Measurements from ENCODE around the gene CNTF. TPM values are rescaled to one million over a fixed set of nuclear protein-coding genes. Genes with fewer than 3 reads are reported as not detected.

CNTF gene
- polyA plus RNA-seq, 3 donors = 1.2 to 1.8 (median 1.6) TPM

DNA sequence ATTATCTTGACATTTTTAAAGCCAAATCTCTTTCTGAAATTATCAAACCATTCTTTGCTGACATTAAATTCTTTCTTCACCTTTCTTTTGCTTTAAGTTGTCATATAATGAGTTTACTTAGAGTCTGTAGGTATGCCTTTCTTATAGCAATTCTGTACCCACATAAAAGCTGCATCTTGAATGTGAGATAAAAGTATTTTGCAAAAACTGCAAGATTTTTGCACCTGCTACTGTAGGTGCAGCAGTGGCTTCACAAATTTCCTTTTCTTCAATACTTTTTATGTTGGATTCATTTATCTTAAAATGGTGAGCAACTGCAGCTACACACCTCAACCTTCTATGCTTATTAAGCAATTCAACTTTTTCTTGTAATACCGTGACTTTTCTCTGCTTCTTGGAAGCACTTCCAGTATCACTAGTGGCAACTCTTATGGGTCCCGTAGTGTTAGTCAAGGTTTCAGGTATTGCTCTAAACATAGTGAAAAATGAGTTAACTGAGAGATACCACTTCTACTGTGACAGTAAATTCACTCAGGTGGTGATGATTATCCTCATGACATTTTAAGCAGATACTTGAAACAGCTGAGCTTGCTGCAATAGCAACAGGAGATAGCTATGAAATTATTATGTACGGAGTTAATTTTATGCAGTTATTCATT is 24.9 kb upstream of the CNTF start:
- no peak for DNase-seq (ENCODE audit: extremely low read depth in 1 of 11, low read depth in 9 of 11, low spot score in 4 of 11)

DNA sequence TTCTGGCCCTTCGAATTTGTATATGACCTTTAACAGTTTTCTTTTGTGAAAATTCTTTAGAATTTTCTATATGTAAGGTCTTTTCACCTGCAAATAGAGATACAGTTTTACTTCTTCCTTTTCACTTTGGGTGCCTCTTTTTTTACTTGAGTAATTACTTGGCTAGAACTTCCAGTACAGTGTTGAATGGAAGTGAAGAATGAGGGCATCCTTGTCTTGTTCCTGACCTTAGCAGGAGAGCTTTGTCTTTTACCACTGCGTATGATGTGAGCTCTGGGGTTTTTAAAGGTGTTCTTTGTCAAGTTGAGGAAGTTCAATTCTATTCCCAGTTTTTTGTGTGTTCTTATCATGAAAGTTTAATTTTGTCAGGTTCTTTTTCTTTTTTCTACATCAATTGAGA is 22.0 kb upstream of the CNTF start:
- no peak for DNase-seq (ENCODE audit: extremely low read depth in 1 of 11, low read depth in 9 of 11, low spot score in 4 of 11)

DNA sequence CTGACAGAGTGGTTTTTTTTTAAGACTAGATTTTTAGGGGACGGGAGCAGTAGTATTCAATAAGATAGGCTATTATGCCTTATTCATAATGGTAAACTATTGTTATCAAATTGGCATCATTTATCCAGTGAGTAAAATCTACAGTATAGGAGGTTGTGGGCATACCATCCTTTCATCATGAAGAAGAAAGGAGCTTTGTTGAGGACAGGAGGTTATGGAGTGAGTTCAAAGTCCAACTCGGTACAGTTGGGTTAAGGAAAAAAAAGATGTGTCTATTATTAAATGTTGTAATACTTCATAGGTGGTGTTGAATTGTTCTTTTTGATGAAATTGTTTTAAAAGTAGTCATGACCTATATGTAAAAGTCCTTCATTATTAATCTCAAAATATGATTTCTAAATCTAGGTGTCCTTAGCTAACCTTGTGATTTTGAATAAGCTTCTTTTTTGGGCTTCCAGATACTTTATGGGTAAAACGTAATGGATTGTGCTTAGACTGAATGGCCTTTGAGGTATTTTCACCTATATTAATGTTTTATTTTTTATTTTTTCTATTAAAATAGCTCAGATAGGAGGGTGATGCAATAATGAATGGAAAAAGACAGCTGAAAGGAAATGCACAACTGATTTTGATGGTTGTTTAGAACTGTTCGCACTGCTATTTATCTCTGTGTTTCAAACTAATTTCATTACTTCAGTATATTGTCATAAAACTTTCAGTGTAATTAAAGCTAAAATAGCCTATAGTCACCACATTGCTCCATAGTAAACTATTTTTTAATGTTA is 15.3 kb upstream of the CNTF start:
- DNase-seq (ENCODE audit: extremely low read depth in 1 of 11, low read depth in 9 of 11, low spot score in 4 of 11) = no peak

DNA sequence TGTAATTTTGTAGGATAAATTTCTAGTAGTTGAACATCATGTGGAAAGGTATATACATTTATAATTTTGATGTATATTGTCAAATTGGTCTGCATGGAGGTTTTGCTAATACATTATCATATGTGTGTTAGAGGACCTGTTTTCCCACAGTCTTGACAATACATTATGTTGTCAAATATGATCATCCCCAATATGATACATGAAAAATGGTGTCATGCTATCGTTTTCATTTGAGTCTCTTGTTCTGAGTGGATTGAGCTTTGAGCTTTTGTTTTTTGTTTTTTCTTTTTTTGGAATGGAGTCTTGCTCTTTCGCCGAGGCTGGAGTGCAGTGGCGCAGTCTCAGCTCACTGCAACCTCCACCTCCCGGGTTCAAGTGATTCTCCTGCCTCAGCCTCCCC is 14.1 kb upstream of the CNTF start:
- no peak for DNase-seq (ENCODE audit: extremely low read depth in 1 of 11, low read depth in 9 of 11, low spot score in 4 of 11)

DNA sequence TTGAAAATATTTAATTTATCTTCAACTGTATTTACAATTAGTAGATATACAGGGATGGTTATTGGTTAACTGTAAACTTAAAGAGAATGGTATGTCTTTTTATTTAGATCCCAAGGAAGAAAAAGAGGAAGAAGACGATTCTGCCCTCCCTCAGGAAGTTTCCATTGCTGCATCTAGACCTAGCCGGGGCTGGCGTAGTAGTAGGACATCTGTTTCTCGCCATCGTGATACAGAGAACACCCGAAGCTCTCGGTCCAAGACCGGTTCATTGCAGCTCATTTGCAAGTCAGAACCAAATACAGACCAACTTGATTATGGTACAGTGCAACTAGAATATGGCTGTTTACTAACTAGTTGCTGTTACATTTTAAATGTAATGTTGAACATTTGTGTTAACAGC is 12.7 kb upstream of the CNTF start:
- DNase-seq (ENCODE audit: extremely low read depth in 1 of 11, low read depth in 9 of 11, low spot score in 4 of 11) = no peak

DNA sequence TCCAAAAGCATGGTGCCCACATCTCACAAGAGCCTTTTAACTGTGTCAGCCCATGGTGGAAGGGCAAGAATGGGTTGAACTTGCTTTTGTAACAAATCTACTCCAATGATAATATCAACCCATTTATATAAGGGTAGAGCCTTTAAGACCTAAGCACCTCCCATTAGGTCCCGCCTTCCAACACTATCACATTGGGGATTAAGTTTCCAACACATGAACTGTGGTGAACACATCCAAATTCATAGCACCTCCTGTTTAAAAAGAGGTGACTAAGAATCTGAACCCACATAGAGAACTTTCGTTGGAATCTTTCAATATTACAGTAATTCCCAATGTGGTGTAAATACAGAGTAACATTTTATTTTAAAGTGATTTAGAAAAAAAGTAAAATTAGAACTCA is 9.2 kb upstream of the CNTF start:
- DNase-seq (ENCODE audit: extremely low read depth in 1 of 11, low read depth in 9 of 11, low spot score in 4 of 11) = no peak

DNA sequence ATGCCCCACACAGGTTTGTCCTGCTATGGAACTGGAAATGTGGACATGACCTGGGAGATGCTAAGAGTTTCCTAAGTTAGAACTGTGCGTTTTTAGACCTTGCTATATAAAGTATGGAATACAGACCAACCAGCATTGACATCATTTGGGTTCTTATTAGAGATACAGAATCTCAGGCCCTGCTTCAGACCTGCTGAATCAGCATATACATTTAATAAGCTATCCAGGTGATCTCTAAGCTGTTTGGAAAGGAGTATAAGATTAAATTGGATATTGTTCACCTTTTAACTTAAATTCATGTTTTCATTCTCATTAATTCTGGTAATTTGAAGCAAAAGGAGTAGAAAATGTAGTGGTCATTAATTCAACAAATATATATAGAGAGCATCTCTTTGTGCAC is 6.9 kb upstream of the CNTF start:
- no peak for DNase-seq (ENCODE audit: extremely low read depth in 1 of 11, low read depth in 9 of 11, low spot score in 4 of 11)

DNA sequence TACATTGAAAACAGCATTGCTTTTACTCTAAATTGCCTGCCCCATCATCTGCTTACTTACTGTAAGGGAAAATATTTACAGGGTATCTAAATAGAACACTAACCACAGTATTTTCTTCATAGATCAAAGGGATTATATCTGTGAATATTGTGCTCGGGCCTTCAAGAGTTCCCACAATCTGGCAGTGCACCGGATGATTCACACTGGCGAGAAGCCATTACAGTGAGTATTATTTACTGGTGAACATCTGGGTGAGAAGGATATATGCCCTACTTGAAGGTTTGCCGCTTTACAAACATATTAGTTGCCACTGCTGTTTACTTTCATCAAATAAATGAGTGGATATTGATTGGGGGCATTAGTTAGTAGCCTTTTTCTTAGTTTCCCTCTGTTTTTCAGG is 5.9 kb upstream of the CNTF start:
- DNase-seq (ENCODE audit: extremely low read depth in 1 of 11, low read depth in 9 of 11, low spot score in 4 of 11) = no peak

DNA sequence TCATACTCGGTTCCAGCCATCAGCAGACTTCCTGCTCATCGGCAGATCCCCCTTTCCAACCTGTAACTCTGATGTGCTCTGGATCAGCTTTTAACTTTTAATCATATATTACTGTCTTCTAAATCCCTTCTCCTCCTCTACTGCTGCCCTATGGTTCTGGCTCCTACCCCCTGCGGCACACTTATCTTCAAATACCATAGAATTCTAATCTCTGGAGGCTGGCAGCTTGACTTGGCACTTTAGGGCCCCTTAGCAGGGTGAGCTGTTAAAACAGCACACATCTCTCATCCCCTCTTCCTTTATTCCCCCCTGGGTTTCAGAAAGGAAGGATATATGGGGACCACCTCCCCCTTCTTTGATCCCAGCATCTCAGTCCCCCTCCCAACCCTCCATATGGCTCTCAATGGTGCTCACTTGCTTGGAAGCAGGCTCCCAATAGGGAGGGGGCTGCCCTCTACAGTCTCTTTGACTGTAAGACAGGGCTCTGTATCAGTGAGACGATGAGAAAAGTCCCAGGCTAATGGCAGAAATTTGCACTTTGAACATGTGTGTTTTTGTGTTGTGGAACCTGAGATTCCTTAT is 4.4 kb upstream of the CNTF start:
- no peak for DNase-seq (ENCODE audit: extremely low read depth in 1 of 11, low read depth in 9 of 11, low spot score in 4 of 11)

DNA sequence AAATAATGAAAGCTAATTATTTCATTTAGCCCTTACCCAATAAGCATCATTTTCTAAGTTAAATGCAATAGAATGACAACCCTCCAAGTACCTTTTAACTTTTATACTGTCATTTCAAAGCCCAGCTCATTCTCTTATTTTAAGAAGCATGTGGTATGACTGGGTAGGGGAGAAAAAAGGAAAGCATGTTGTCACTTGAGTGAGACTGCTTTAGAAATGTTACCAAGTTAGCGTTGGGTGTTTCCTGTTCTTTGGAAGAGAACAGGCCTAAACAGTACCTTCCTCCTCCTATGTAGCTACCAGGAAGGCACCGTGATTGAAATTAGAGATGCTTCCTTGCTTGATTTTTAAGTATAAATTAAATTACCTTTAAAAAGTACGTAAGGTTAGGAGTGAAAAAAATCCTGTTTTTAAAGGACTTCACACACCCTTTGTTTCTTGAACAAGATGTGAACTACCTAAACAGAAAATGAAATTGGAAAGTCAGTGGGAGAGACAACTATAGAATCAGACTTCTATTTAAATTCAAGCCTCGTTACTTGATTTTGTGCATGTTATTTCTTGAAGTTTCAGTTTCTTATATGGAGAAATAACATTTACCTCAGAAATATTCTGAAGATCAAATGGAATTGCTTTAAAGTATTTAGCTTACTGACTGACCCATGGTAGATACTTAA is 741 bp upstream of the CNTF start:
- DNase-seq (ENCODE audit: extremely low read depth in 1 of 11, low read depth in 9 of 11, low spot score in 4 of 11) = no peak

DNA sequence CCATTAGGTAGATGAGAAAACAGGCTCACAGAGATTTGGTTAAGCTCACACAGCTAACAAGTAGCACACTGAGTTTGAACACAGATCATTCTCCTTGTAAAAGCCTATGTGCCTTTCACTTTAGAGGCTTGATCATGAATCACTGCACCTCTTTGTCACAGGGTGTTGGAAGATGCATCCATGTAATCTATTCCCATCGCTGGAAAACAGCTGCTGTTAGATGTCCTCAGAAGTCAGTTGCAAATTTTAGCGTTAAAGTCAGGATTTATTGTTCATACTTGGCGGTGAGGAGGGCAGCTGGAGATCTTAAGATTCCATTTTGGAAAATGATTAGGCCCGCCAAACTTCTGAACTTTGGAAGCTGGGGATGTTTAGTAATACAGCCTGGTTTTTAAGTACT is 2.6 kb downstream of the CNTF start:
- no peak for DNase-seq (ENCODE audit: extremely low read depth in 1 of 11, low read depth in 9 of 11, low spot score in 4 of 11)

DNA sequence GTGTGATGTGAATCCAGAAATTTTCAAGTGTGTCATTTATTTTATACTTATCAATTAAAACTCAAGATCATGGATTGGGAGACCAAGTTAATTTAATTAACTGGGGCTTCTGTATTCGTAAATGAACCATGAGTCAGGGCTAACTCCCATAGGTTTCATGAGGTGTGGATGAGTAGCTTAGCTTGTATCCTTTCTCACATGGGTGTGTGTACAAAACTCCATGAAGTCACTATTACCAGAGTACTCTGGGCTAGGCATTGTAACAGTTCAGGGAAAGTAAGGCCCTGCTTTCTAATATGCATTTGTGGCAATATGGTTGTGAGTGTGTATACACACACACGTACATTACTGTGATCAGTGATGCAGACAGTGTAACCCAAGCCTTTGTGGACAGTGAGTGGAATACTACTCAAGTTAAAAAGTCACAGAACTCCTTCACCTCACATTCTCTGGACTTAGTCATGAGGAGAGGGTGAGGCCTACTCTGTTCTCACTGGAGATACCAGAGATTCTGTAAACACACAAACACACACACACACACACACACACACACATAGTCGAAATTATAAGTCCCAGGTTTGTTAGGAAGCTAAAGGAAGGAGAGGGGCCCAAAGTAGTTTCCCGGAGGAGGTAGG is 3.5 kb downstream of the CNTF start:
- DNase-seq (ENCODE audit: extremely low read depth in 1 of 11, low read depth in 9 of 11, low spot score in 4 of 11) = peak in 4 of 11 donors; percentile 29 to 41 (median 32)

DNA sequence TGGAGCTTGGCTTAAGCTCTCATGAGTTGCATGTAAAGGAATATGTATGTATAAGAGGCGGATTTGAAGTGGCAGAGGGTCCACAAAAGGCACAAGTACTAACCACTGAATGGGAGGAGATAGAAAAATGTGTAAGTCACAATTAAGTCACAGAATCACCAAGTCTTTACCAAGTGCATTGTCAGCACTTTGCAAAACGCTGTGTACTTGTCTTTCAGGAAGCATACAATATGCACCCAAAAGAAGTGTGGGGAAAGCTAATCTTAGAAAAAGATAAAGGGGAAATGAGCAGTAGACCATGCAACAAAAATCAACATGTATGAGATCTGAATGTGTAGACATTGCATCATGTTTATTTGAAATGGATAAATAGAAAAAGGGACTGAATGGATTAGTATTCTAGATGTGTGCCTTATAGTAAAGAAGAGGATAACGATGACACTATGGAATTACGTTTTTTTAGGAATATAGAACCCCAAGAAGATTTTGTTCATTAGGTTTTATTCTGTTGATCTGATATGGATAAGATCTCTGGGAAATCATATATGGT is 4.5 kb downstream of the CNTF start:
- no peak for DNase-seq (ENCODE audit: extremely low read depth in 1 of 11, low read depth in 9 of 11, low spot score in 4 of 11)

DNA sequence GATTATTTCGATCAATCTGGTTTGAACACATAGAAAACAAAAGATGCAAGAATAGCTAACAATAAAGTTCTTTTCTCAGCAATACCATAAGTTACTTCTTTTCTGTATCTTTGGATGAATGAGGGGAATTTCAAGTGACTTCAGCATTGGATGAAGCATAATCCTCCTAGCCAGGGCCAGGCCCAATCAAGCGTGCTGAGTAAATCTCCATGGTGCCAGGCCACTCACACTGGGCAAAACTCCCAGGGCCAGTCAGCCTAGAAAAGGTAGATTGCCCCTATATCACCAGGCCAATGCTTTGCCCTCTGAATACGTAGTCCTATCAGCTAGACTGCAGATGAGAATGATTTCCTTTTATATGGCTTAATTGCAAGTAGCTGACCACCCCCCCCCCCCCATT is 6.0 kb downstream of the CNTF start:
- no peak for DNase-seq (ENCODE audit: extremely low read depth in 1 of 11, low read depth in 9 of 11, low spot score in 4 of 11)

DNA sequence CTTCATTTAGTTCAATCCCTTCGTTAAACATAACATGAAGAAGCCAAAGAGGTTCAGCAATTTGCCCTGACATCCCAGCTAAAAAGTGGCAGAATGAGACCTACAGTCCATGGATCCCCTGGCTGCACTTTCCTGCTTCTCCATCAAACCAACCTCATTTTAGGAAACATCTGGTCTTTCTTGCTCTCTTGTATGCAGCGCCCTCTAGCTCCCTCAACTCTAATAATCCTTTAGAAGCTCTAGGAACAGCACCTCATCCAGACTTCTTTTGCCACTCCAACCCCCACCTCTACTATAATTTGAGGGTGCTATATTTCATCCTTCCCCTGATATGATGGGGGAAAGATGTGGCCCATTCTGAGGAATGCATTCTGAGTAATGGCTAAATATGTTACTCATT is 7.4 kb downstream of the CNTF start:
- no peak for DNase-seq (ENCODE audit: extremely low read depth in 1 of 11, low read depth in 9 of 11, low spot score in 4 of 11)

DNA sequence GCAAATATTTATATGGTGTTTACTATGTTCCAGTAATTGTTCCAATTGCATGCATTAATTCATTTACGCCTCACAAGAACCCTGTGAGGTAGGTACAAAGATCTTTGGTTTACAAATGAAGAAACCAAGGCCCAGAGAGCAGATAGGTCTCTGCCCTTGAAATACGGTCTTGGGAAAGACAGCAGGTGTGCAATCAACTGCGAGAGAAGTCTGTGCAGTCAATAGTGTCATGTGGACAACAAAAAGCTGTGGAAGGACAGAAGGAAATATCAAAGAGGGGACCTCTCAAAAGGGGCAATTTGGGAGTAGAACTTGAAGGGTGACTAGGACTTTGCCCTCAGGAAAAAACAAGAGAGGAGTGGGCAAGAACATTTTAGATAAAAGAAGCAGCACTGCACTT is 8.9 kb downstream of the CNTF start:
- no peak for DNase-seq (ENCODE audit: extremely low read depth in 1 of 11, low read depth in 9 of 11, low spot score in 4 of 11)

DNA sequence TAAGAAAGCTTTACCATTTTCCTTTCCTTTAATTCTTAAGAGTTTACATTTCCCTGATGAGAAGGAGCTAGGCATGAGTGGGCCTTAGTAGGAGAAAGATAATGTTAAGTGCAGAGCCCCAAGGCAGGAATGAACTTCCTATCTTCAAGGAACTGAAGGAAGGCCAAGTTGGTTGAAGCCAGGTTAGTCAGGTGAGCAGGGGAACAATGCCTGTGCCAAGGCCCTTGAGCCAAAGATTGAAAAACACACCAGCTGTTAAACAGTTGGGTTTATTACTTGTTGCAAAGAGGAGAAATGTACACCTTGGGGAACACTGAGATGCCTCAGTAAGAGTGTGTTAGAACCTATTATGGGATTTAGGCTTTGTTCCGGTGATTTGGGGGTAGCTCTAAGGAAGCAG is 10.0 kb downstream of the CNTF start:
- DNase-seq (ENCODE audit: extremely low read depth in 1 of 11, low read depth in 9 of 11, low spot score in 4 of 11) = no peak

DNA sequence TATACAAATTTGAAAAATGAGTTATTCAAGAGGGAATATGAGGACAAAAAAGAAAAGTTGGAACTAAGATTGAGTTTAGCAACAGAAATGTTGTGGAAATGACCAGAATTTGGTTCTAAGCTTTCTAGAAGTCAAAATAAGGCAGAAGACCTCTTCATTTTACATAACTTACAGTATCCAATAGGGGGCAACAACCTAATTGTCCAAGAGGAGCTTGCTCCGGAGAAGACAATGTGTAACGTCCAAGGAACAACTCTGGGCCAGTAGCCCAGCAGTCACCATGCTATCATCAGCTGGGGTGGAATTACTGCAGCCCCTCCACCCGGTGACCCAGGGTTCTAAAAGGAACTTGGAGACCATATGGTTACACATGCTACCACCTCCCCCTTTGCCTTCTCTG is 14.1 kb downstream of the CNTF start:
- DNase-seq (ENCODE audit: extremely low read depth in 1 of 11, low read depth in 9 of 11, low spot score in 4 of 11) = no peak

DNA sequence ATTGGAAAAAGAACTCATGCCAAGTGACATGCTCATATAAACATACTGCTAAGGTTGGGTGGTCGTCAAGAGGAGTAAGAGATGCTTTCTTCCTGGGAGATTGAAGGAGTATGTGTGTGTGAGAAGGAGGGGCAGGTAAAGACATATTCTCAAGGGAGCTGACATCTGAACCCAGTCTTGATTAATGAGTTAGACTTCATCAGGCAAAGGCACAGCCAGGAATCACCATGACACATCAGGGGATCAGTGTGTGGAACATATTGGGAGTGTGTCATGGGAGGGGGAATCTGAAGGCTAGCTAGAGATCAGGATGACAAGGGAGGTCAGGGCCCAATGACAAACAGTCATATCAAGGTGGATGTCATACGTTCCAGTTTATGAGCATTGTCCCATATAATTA is 14.9 kb downstream of the CNTF start:
- no peak for DNase-seq (ENCODE audit: extremely low read depth in 1 of 11, low read depth in 9 of 11, low spot score in 4 of 11)

Data from renal cortex interstitium (tissue), 11 donors.